ENCODE results near the gene C10orf67. TPM values are rescaled to one million over a fixed set of nuclear protein-coding genes. Genes with fewer than 3 reads are reported as not detected.

C10orf67 gene
- total RNA-seq, 3 donors from 2014 or later: 0.29 TPM; not detected in 2

GRCh38 chr10:23201837-23202236 lies 142.8 kb downstream of the C10orf67 start:
- TF ChIP-seq POLR2A (IDR thresholded peaks at IDR 0.05): no peak
- no peak for TF ChIP-seq POLR2AphosphoS5 (IDR thresholded peaks at IDR 0.05)
- Histone ChIP-seq H3K4me1 (no peaks in the 10 kb centered on the region), H3K4me3 (no peak overlapping the region), H3K27ac (no peak overlapping the region), H3K9me3 (no peaks in the 10 kb centered on the region), H3K36me3 (no peaks in the 10 kb centered on the region), H3K27me3 (peaks cover 0 to 69% of the 10 kb centered on the region in 2 donors)
- no peak for DNase-seq (ENCODE audit: low spot score in 2 of 2)
- intact Hi-C loops (cut with DNase I; ENCODE audit: low total_unique reads): no loop called here

DNA sequence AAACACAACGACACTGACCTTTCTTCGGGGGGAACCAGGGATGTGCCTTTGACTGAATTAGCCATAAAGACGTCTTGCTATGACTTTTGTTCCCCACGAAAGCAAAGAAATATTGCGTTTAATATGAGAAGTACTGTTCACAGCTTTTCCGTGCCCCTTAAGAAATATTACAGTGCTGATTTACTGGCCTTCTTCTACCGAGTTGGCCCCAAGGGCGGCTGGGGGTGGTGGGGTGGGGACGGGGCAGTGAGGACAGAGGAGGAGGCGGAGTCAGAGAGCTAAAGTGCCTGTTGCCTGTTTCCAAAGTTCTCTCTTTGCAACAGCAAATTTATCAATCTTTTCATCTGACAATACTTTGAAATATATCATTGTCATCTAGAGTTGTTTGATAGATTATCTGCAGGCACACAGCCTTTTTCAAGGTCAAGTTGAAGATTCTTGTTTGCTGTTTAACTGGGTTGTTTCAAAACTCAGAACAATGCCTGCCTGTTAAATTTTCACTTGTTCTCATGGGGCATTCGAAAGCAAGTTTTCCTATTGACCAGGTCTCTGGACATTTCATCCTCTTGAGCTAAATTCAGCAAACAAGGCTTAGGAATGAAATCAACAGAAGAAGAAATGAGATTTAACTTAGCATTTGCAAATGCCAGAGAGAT lies 143.5 kb downstream of the C10orf67 start:
- Histone ChIP-seq H3K4me3 (no peak overlapping the region), H3K27me3 (peaks cover 0 to 77% of the 10 kb centered on the region in 2 donors), H3K4me1 (no peaks in the 10 kb centered on the region), H3K36me3 (no peaks in the 10 kb centered on the region), H3K27ac (no peak overlapping the region), H3K9me3 (no peaks in the 10 kb centered on the region)
- intact Hi-C loops (cut with DNase I; ENCODE audit: low total_unique reads): no loop called here
- no peak for DNase-seq (ENCODE audit: low spot score in 2 of 2)
- TF ChIP-seq POLR2AphosphoS5 (IDR thresholded peaks at IDR 0.05): no peak
- TF ChIP-seq POLR2A (IDR thresholded peaks at IDR 0.05): no peak
- TF ChIP-seq, protein P1, sequence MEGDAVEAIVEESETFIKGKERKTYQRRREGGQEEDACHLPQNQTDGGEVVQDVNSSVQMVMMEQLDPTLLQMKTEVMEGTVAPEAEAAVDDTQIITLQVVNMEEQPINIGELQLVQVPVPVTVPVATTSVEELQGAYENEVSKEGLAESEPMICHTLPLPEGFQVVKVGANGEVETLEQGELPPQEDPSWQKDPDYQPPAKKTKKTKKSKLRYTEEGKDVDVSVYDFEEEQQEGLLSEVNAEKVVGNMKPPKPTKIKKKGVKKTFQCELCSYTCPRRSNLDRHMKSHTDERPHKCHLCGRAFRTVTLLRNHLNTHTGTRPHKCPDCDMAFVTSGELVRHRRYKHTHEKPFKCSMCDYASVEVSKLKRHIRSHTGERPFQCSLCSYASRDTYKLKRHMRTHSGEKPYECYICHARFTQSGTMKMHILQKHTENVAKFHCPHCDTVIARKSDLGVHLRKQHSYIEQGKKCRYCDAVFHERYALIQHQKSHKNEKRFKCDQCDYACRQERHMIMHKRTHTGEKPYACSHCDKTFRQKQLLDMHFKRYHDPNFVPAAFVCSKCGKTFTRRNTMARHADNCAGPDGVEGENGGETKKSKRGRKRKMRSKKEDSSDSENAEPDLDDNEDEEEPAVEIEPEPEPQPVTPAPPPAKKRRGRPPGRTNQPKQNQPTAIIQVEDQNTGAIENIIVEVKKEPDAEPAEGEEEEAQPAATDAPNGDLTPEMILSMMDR (IDR thresholded peaks at IDR 0.05): no peak

GRCh38 chr10:23200586-23200985 lies 144.0 kb downstream of the C10orf67 start:
- Histone ChIP-seq H3K4me3 (no peak overlapping the region), H3K27ac (no peak overlapping the region), H3K4me1 (no peaks in the 10 kb centered on the region), H3K36me3 (no peaks in the 10 kb centered on the region), H3K27me3 (peaks cover 0 to 82% of the 10 kb centered on the region in 2 donors), H3K9me3 (no peaks in the 10 kb centered on the region)
- no peak for TF ChIP-seq POLR2AphosphoS5 (IDR thresholded peaks at IDR 0.05)
- TF ChIP-seq, protein P1 (IDR thresholded peaks at IDR 0.05): no peak
- no peak for TF ChIP-seq POLR2A (IDR thresholded peaks at IDR 0.05)
- intact Hi-C loops (cut with DNase I; ENCODE audit: low total_unique reads): no loop called here
- DNase-seq (ENCODE audit: low spot score in 2 of 2): no peak

GRCh38 chr10:23199768-23200511 lies 144.7 kb downstream of the C10orf67 start:
- intact Hi-C loops (cut with DNase I; ENCODE audit: low total_unique reads): no loop called here
- no peak for DNase-seq (ENCODE audit: low spot score in 2 of 2)

GRCh38 chr10:23198940-23199767 lies 145.4 kb downstream of the C10orf67 start:
- Histone ChIP-seq H3K36me3 (no peaks in the 10 kb centered on the region), H3K27ac (no peak overlapping the region), H3K4me3 (no peak overlapping the region), H3K4me1 (no peaks in the 10 kb centered on the region), H3K9me3 (no peaks in the 10 kb centered on the region), H3K27me3 (peaks cover 0 to 85% of the 10 kb centered on the region in 2 donors)
- TF ChIP-seq POLR2A (IDR thresholded peaks at IDR 0.05) (no peak), POLR2AphosphoS5 (IDR thresholded peaks at IDR 0.05) (no peak)
- TF ChIP-seq, protein P1 (IDR thresholded peaks at IDR 0.05): no peak
- no peak for DNase-seq (ENCODE audit: low spot score in 2 of 2)
- intact Hi-C loops (cut with DNase I; ENCODE audit: low total_unique reads): no loop called here

More at GRCh38 chr10:23199768-23200511, 144.7 kb downstream of the C10orf67 start:
- no peaks in the 10 kb centered on the region for H3K9me3 ChIP-seq
- no peaks in the 10 kb centered on the region for H3K36me3 ChIP-seq
- no peak overlapping the region for H3K27ac ChIP-seq
- H3K4me3 ChIP-seq: no peak overlapping the region
- no peaks in the 10 kb centered on the region for H3K4me1 ChIP-seq
- H3K27me3 ChIP-seq: peaks cover 0 to 85% of the 10 kb centered on the region in 2 donors
- TF ChIP-seq POLR2AphosphoS5 (IDR thresholded peaks at IDR 0.05): no peak
- TF ChIP-seq POLR2A (IDR thresholded peaks at IDR 0.05): no peak
- TF ChIP-seq, protein P1 (IDR thresholded peaks at IDR 0.05): no peak
